IMR-90 (cell line): ENCODE results near the gene PFDN1. TPM values are rescaled to one million over a fixed set of nuclear protein-coding genes. Genes with fewer than 3 reads are reported as not detected.

Experiments used
- ATAC-seq: fragments of 200-7000 bp; cut with Tn5 transposase; 2 replicates; pipeline ENCODE4 v1.9.1; 2020; ENCODE audit warnings: low read depth, mild to moderate bottlenecking, moderate library complexity
- BruUV-seq: library from RNA; stranded (reverse); fragments of 400-500 nt; replicated peaks from 2 replicates; lab custom pipeline; 2021; lab: Mats Ljungman, UMichigan
- CTCF ChIA-PET: fragments of 300-600 bp; formaldehyde crosslinking; extraction: SDS; loops from one replicate; lab custom pipeline; 2021; ENCODE audit warnings: antibody characterized with exemption; lab: Yijun Ruan, JAX
- POLR2A ChIA-PET: fragments of 300-600 bp; sonication (Branson Sonifier 250); formaldehyde crosslinking; loops from one replicate; lab custom pipeline; 2022; ENCODE audit warnings: antibody characterized with exemption; ENCODE audit not compliant: unreplicated experiment; lab: Charles Lee
- DNase-seq: peaks from one replicate; pipeline ENCODE4 v3.0.0; 2013
- H2AFZ ChIP-seq: replicated peaks from 2 replicates; pipeline ENCODE3; 2013; ENCODE audit warnings: low read length, mild to moderate bottlenecking; ENCODE audit not compliant: poor library complexity
- H2AK5ac ChIP-seq: 2 replicates; pipeline ENCODE4 v1.6.1; 2013; ENCODE audit warnings: low read depth, low read length, inconsistent platforms
- H2AK9ac ChIP-seq: replicated peaks from 2 replicates; pipeline ENCODE3; 2013; ENCODE audit warnings: mild to moderate bottlenecking, low read depth, low read length, moderate library complexity; ENCODE audit not compliant: poor library complexity
- H2BK120ac ChIP-seq: 2 replicates; pipeline ENCODE4 v1.6.1; 2013; ENCODE audit warnings: low read depth, low read length, inconsistent platforms
- H2BK15ac ChIP-seq: 3 replicates; pipeline ENCODE4 v1.6.1; 2013; ENCODE audit warnings: low read depth, low read length, inconsistent platforms
- H2BK20ac ChIP-seq: 2 replicates; pipeline ENCODE4 v1.6.1; 2013; ENCODE audit warnings: low read depth, mild to moderate bottlenecking, inconsistent platforms, low read length, moderate library complexity
- H2BK5ac ChIP-seq: 2 replicates; pipeline ENCODE4 v1.6.1; 2013; ENCODE audit warnings: mild to moderate bottlenecking, low read depth, low read length, inconsistent platforms; ENCODE audit not compliant: poor library complexity, severe bottlenecking
- H3K14ac ChIP-seq: replicated peaks from 2 replicates; pipeline ENCODE4 v1.6.1; 2013; ENCODE audit warnings: low read depth, low read length, inconsistent platforms
- H3K18ac ChIP-seq: 2 replicates; pipeline ENCODE4 v1.6.1; 2013; ENCODE audit warnings: low read depth, low read length, control low read depth
- H3K23ac ChIP-seq: 2 replicates; pipeline ENCODE4 v1.6.1; 2013; ENCODE audit warnings: low read depth, low read length, inconsistent platforms
- H3K27ac ChIP-seq: 2 replicates; pipeline ENCODE4 v1.5.1; 2013; ENCODE audit warnings: mild to moderate bottlenecking, control low read depth, low read length; ENCODE audit not compliant: insufficient read depth
- H3K27me3 ChIP-seq: 2 replicates; pipeline ENCODE4 v1.6.1; 2013; ENCODE audit warnings: low read length; ENCODE audit not compliant: control insufficient read depth, insufficient read depth
- H3K36me3 ChIP-seq: 2 replicates; pipeline ENCODE4 v1.6.1; 2013; ENCODE audit warnings: low read length, mixed read lengths; ENCODE audit not compliant: control insufficient read depth, insufficient read depth
- H3K4ac ChIP-seq: 2 replicates; pipeline ENCODE4 v1.6.1; 2013; ENCODE audit warnings: low read depth, low read length, inconsistent platforms
- H3K4me1 ChIP-seq: 2 replicates; pipeline ENCODE4 v1.6.1; 2013; ENCODE audit warnings: low read length, mixed read lengths; ENCODE audit not compliant: control insufficient read depth, insufficient read depth
- H3K4me2 ChIP-seq: 2 replicates; pipeline ENCODE4 v1.6.1; 2013; ENCODE audit warnings: low read depth, mild to moderate bottlenecking, control low read depth, low read length, moderate library complexity
- H3K4me3 ChIP-seq: 2 replicates; pipeline ENCODE4 v1.5.1; 2013; ENCODE audit warnings: low read depth, mild to moderate bottlenecking, control low read depth, low read length, moderate library complexity; ENCODE audit not compliant: insufficient read depth
- H3K56ac ChIP-seq: 2 replicates; pipeline ENCODE4 v1.6.1; 2013; ENCODE audit warnings: low read length, inconsistent platforms; ENCODE audit not compliant: insufficient read depth; ENCODE audit errors: extremely low read depth
- H3K79me1 ChIP-seq, 2 experiments: 2 replicates each; pipeline ENCODE4 v1.6.1; 2013; ENCODE audit warnings: low read length in 2 of 2, inconsistent platforms in 1 of 2, low read depth in 1 of 2
- H3K9ac ChIP-seq: 2 replicates; pipeline ENCODE4 v1.6.1; 2013; ENCODE audit warnings: low read depth, low read length, control low read depth
- H3K9me1 ChIP-seq: 2 replicates; pipeline ENCODE4 v1.6.1; 2013; ENCODE audit warnings: low read length, inconsistent platforms; ENCODE audit not compliant: insufficient read depth
- H3K9me3 ChIP-seq: 2 replicates; pipeline ENCODE4 v1.6.1; 2013; ENCODE audit warnings: low read length; ENCODE audit not compliant: control insufficient read depth, insufficient read depth
- H4K20me1 ChIP-seq: 2 replicates; pipeline ENCODE4 v1.6.1; 2013; ENCODE audit warnings: low read length, inconsistent platforms; ENCODE audit not compliant: insufficient read depth
- H4K5ac ChIP-seq: 2 replicates; pipeline ENCODE4 v1.6.1; 2013; ENCODE audit warnings: mild to moderate bottlenecking, low read depth, low read length, control low read depth
- H4K8ac ChIP-seq, 2 experiments: 2 replicates each; pipeline ENCODE4 v1.6.1; 2013; ENCODE audit warnings: low read depth in 2 of 2, low read length in 2 of 2, control low read depth in 1 of 2, inconsistent platforms in 1 of 2
- H4K91ac ChIP-seq: 2 replicates; pipeline ENCODE4 v1.6.1; 2013; ENCODE audit warnings: low read depth, low read length, inconsistent platforms; ENCODE audit not compliant: insufficient read depth
- BHLHE40 ChIP-seq: fragments of 150-350 bp; IDR thresholded peaks from 2 replicates; pipeline ENCODE4 v1.6.1; 2016; ENCODE audit warnings: mild to moderate bottlenecking, low read depth, low read length
- NFE2L2 ChIP-seq: fragments of 150-350 bp; IDR thresholded peaks from 2 replicates; pipeline ENCODE4 v1.6.1; 2016; ENCODE audit warnings: low read depth, mild to moderate bottlenecking, low read length
- POLR2A ChIP-seq: IDR thresholded peaks from 2 replicates; pipeline ENCODE4 v1.6.1; 2012; ENCODE audit warnings: mild to moderate bottlenecking, low read depth, low read length
- SMC3 ChIP-seq: fragments of 150-350 bp; IDR thresholded peaks from 2 replicates; pipeline ENCODE4 v1.6.1; 2016; ENCODE audit warnings: low read depth, mild to moderate bottlenecking, antibody characterized with exemption, low read length, moderate library complexity
- USF2 ChIP-seq: fragments of 150-350 bp; IDR thresholded peaks from 2 replicates; pipeline ENCODE4 v1.6.1; 2017; ENCODE audit warnings: mild to moderate bottlenecking, antibody characterized with exemption, low read length, low read depth
- WGBS, 2 experiments: methylation state at CpG; one replicate each; pipeline versions ENCODE4 v1.1.5 to v1.1.7; 2013; ENCODE audit warnings: missing lambda C conversion rate in 2 of 2; ENCODE audit not compliant: insufficient read length in 1 of 2; ENCODE audit errors: extremely low coverage in 2 of 2; 5-methylcytosine and 5-hydroxymethylcytosine counted together
- dilution Hi-C: fragments of 300-500 bp; cut with HindIII; formaldehyde crosslinking; loops from one replicate; pipeline ENCODE4 v1.14.3; 2018; ENCODE audit warnings: low sequenced_read_pairs; ENCODE audit not compliant: unreplicated experiment
- in situ Hi-C: fragments of 300-500 bp; cut with MboI; formaldehyde crosslinking; loops from 3 replicates; pipeline ENCODE4 v1.14.3; 2019; ENCODE audit warnings: low sequenced_read_pairs, inconsistent platforms, mixed read lengths
- intact Hi-C: fragments of 100-400 bp; cut with micrococcal nuclease; formaldehyde crosslinking; loops from 2 replicates; pipeline ENCODE4 v1.10.0; 2022
- polyA plus RNA-seq, 3 experiments: library from polyadenylated mRNA; depleted of rRNA; stranded (reverse); fragments of >200 nt; gene quantifications; 2 replicates each; pipeline ENCODE4 v1.2.3, GENCODE V29; 2012; ENCODE audit warnings: low replicate concordance in 1 of 3
- total RNA-seq: library from RNA; depleted of rRNA; stranded (reverse); fragments of >200 nt; gene quantifications from 2 replicates; pipeline ENCODE4 v1.2.3, GENCODE V29; 2012

PFDN1 gene
- total and polyA plus RNA-seq, 2 of the 4 experiments (the other 2 are of a cell fraction), result 98.8 to 134 TPM

GRCh38 chr5:140262839-140263238 lies 40.1 kb downstream of the PFDN1 start:
- intact Hi-C loops, result no loop called here
- Histone ChIP-seq H2BK120ac (no peak overlapping the region), H3K18ac (no peak overlapping the region), H3K9ac (no peak overlapping the region), H4K20me1 (peaks cover 16% of the 10 kb centered on the region), H3K56ac (no peak overlapping the region), H4K8ac (no peak overlapping the region), H3K23ac (no peak overlapping the region), H4K91ac (no peak overlapping the region), H3K4me1 (peaks cover 8% of the 10 kb centered on the region), H2BK20ac (no peak overlapping the region), H3K27me3 (no peaks in the 10 kb centered on the region), H2AK5ac (no peak overlapping the region), H4K5ac (no peak overlapping the region), H2AFZ (no peak overlapping the region), H3K4ac (no peak overlapping the region), H3K9me1 (peaks cover 13% of the 10 kb centered on the region), H3K4me2 (no peak overlapping the region), H3K36me3 (peaks cover 1% of the 10 kb centered on the region; the same call in 1 of the 2 replicates), H3K4me3 (no peak overlapping the region), H2BK15ac (no peak overlapping the region), H3K79me1 (peaks cover 35 to 77% of the 10 kb centered on the region in 2 experiments), H3K14ac (no peak overlapping the region), H2AK9ac (no peak overlapping the region), H3K27ac (no peak overlapping the region), H2BK5ac (no peak overlapping the region), H3K9me3 (no peaks in the 10 kb centered on the region)
- no peak for TF ChIP-seq POLR2A
- no peak for TF ChIP-seq BHLHE40
- no peak for TF ChIP-seq NFE2L2
- TF ChIP-seq USF2, result no peak
- TF ChIP-seq SMC3, result no peak
- DNase-seq (no peak), ATAC-seq (no peak)
- dilution Hi-C loops, result no loop called here
- ChIA-PET POLR2A (no interaction called here), CTCF (interaction anchor here (1.8 to 3.5 kb wide), 2 partner anchors 83 to 96 kb away, joined by 7 to 15 read pairs; partner anchors contain the start of gene HBEGF)
- in situ Hi-C loops, result no loop called here
- no CpG with 5 or more reads among the region's 3 CpGs for WGBS, 2 experiments
- no TSS peak for BruUV-seq
